IPS-20b (cell line): ENCODE measurements around the gene IRAK2.

Experiments used
- H3K27ac ChIP-seq: one replicate; pipeline ENCODE4 v1.5.1; 2013; ENCODE audit warnings: low read length
- H3K27me3 ChIP-seq: 2 replicates; pipeline ENCODE4 v1.6.1; 2013; ENCODE audit warnings: mild to moderate bottlenecking, low read length, inconsistent platforms; ENCODE audit not compliant: insufficient read depth
- H3K36me3 ChIP-seq: 2 replicates; pipeline ENCODE4 v1.6.1; 2013; ENCODE audit warnings: low read depth, mild to moderate bottlenecking, inconsistent platforms, low read length, moderate library complexity; ENCODE audit not compliant: insufficient read depth
- H3K4me1 ChIP-seq: 2 replicates; pipeline ENCODE4 v1.6.1; 2013; ENCODE audit warnings: mild to moderate bottlenecking, control low read depth, inconsistent platforms, low read length, moderate library complexity; ENCODE audit not compliant: insufficient read depth
- H3K4me3 ChIP-seq: 2 replicates; pipeline ENCODE4 v1.5.1; 2013; ENCODE audit warnings: mild to moderate bottlenecking, low read length, inconsistent platforms
- H3K9ac ChIP-seq: 2 replicates; pipeline ENCODE4 v1.6.1; 2013; ENCODE audit warnings: low read depth, mild to moderate bottlenecking, inconsistent platforms, low read length, moderate library complexity
- H3K9me3 ChIP-seq: 2 replicates; pipeline ENCODE4 v1.6.1; 2013; ENCODE audit warnings: mild to moderate bottlenecking, low read depth, low read length, inconsistent platforms; ENCODE audit not compliant: insufficient read depth

IRAK2 gene

GRCh38 chr3:10215578-10216368, 51.1 kb downstream of the IRAK2 start:
- no peaks in the 10 kb centered on the region for H3K9me3 ChIP-seq
- H3K9ac ChIP-seq: no peak overlapping the region
- H3K27ac ChIP-seq: no peak overlapping the region
- H3K27me3 ChIP-seq: no peaks in the 10 kb centered on the region
- H3K4me3 ChIP-seq: no peak overlapping the region
- H3K4me1 ChIP-seq: no peaks in the 10 kb centered on the region
- H3K36me3 ChIP-seq: no peaks in the 10 kb centered on the region

GRCh38 chr3:10217359-10217758, 52.6 kb downstream of the IRAK2 start:
- no peaks in the 10 kb centered on the region for H3K4me1 ChIP-seq
- no peaks in the 10 kb centered on the region for H3K36me3 ChIP-seq
- H3K27ac ChIP-seq: no peak overlapping the region
- H3K4me3 ChIP-seq: no peak overlapping the region
- no peaks in the 10 kb centered on the region for H3K27me3 ChIP-seq
- H3K9ac ChIP-seq: no peak overlapping the region
- no peaks in the 10 kb centered on the region for H3K9me3 ChIP-seq

- Histone ChIP-seq H3K4me3 (no peak overlapping the region), H3K27me3 (no peaks in the 10 kb centered on the region), H3K36me3 (no peaks in the 10 kb centered on the region), H3K9ac (no peak overlapping the region), H3K4me1 (no peaks in the 10 kb centered on the region), H3K9me3 (no peaks in the 10 kb centered on the region), H3K27ac (no peak overlapping the region)
These were observed 55.0 kb downstream of the IRAK2 start for GRCh38 chr3:10219737-10220136.

GRCh38 chr3:10223676-10224639, 59.2 kb downstream of the IRAK2 start:
- Histone ChIP-seq H3K27ac (no peak overlapping the region), H3K27me3 (no peaks in the 10 kb centered on the region), H3K36me3 (no peaks in the 10 kb centered on the region), H3K4me1 (peaks cover 4% of the 10 kb centered on the region; the same call in 1 of the 2 replicates), H3K9me3 (no peaks in the 10 kb centered on the region), H3K4me3 (no peak overlapping the region), H3K9ac (no peak overlapping the region)

GRCh38 chr3:10224794-10225665, 60.3 kb downstream of the IRAK2 start:
- H3K4me1 ChIP-seq: peaks cover 4% of the 10 kb centered on the region; the same call in 1 of the 2 replicates

GRCh38 chr3:10226293-10226692, 61.6 kb downstream of the IRAK2 start:
- Histone ChIP-seq H3K9me3 (no peaks in the 10 kb centered on the region), H3K36me3 (no peaks in the 10 kb centered on the region), H3K9ac (peak overlapping the region; percentile 76; the same call in 1 of the 2 replicates), H3K27ac (peak overlapping the region; percentile 87), H3K27me3 (no peaks in the 10 kb centered on the region), H3K4me3 (peak overlapping the region; percentile 60), H3K4me1 (peaks cover 4% of the 10 kb centered on the region; the same call in 1 of the 2 replicates)

More at GRCh38 chr3:10224794-10225665, 60.3 kb downstream of the IRAK2 start:
- Histone ChIP-seq H3K36me3 (no peaks in the 10 kb centered on the region), H3K27ac (no peak overlapping the region), H3K4me3 (no peak overlapping the region), H3K9ac (peak overlapping the region; percentile 22; the same call in 1 of the 2 replicates), H3K9me3 (no peaks in the 10 kb centered on the region), H3K27me3 (no peaks in the 10 kb centered on the region)

- Histone ChIP-seq H3K9ac (no peak overlapping the region), H3K36me3 (no peaks in the 10 kb centered on the region), H3K4me1 (peaks cover 4% of the 10 kb centered on the region; the same call in 1 of the 2 replicates), H3K27ac (no peak overlapping the region), H3K27me3 (no peaks in the 10 kb centered on the region), H3K9me3 (no peaks in the 10 kb centered on the region), H3K4me3 (no peak overlapping the region)
These were observed 63.7 kb downstream of the IRAK2 start for GRCh38 chr3:10228248-10228950.

- Histone ChIP-seq H3K36me3 (no peaks in the 10 kb centered on the region), H3K9me3 (no peaks in the 10 kb centered on the region), H3K27ac (no peak overlapping the region), H3K4me1 (peaks cover 4% of the 10 kb centered on the region; the same call in 1 of the 2 replicates), H3K4me3 (no peak overlapping the region), H3K9ac (no peak overlapping the region), H3K27me3 (no peaks in the 10 kb centered on the region)
These were observed 64.9 kb downstream of the IRAK2 start for GRCh38 chr3:10229576-10229975.

GRCh38 chr3:10232137-10232536, 67.4 kb downstream of the IRAK2 start:
- H3K27ac ChIP-seq: no peak overlapping the region
- H3K4me3 ChIP-seq: no peak overlapping the region
- H3K9me3 ChIP-seq: no peaks in the 10 kb centered on the region
- no peaks in the 10 kb centered on the region for H3K36me3 ChIP-seq
- no peaks in the 10 kb centered on the region for H3K4me1 ChIP-seq
- no peak overlapping the region for H3K9ac ChIP-seq
- no peaks in the 10 kb centered on the region for H3K27me3 ChIP-seq

- H3K36me3 ChIP-seq: no peaks in the 10 kb centered on the region
These were observed 69.3 kb downstream of the IRAK2 start for GRCh38 chr3:10233988-10234387.

More at GRCh38 chr3:10233988-10234387, 69.3 kb downstream of the IRAK2 start:
- H3K27me3 ChIP-seq: no peaks in the 10 kb centered on the region
- H3K4me3 ChIP-seq: no peak overlapping the region
- H3K9ac ChIP-seq: no peak overlapping the region
- no peak overlapping the region for H3K27ac ChIP-seq
- H3K4me1 ChIP-seq: no peaks in the 10 kb centered on the region
- H3K9me3 ChIP-seq: no peaks in the 10 kb centered on the region
